OCI-LY7 (cell line): Measurements from ENCODE around the gene RABGGTB. TPM values are rescaled to one million over a fixed set of nuclear protein-coding genes. Genes with fewer than 3 reads are reported as not detected.
"Not testable (repeated sequence)": the region's sequence is repeated elsewhere in the genome, so short reads cannot be mapped to it uniquely, and the experiment has no call there.

Experiments used
- BruUV-seq: library from RNA; stranded (reverse); fragments of 400-500 nt; replicated peaks from 2 replicates; lab custom pipeline; 2021; lab: Mats Ljungman, UMichigan
- CTCF ChIA-PET: fragments of 300-600 bp; sonication (Branson Sonifier 250); formaldehyde crosslinking; loops from one replicate; lab custom pipeline; 2022; ENCODE audit warnings: antibody characterized with exemption; ENCODE audit not compliant: unreplicated experiment; lab: Charles Lee
- POLR2A ChIA-PET: fragments of 300-600 bp; sonication (Branson Sonifier 250); formaldehyde crosslinking; loops from one replicate; lab custom pipeline; 2022; ENCODE audit warnings: antibody characterized with exemption; lab: Charles Lee
- DNase-seq: peaks from one replicate; pipeline ENCODE4 v3.0.0-alpha.2; 2015; ENCODE audit warnings: low spot score
- H2AFZ ChIP-seq: fragments of 200-600 bp; sonication (generic), shearing (Covaris generic); 2 replicates; pipeline ENCODE4 v1.6.1; 2014; ENCODE audit warnings: mild to moderate bottlenecking, antibody characterized with exemption, low read length, moderate library complexity
- H3K27ac ChIP-seq: fragments of 200-600 bp; sonication (generic); 2 replicates; pipeline ENCODE4 v1.5.1; 2014; ENCODE audit warnings: mixed run types, low read depth, mild to moderate bottlenecking, moderate library complexity, low read length, inconsistent platforms; ENCODE audit not compliant: poor library complexity, severe bottlenecking
- H3K36me3 ChIP-seq: fragments of 200-600 bp; sonication (generic); 2 replicates; pipeline ENCODE4 v1.6.1; 2014; ENCODE audit warnings: mild to moderate bottlenecking, antibody characterized with exemption, low read length, moderate library complexity, mixed read lengths; ENCODE audit not compliant: insufficient read depth
- H3K4me1 ChIP-seq: fragments of 200-600 bp; sonication (generic); 2 replicates; pipeline ENCODE4 v1.5.1; 2014; ENCODE audit warnings: mild to moderate bottlenecking, low read length; ENCODE audit not compliant: insufficient read depth, poor library complexity, severe bottlenecking
- H3K4me2 ChIP-seq: fragments of 200-600 bp; sonication (generic); 2 replicates; pipeline ENCODE4 v1.6.1; 2014; ENCODE audit warnings: mild to moderate bottlenecking, low read length
- H3K4me3 ChIP-seq: fragments of 200-600 bp; sonication (generic); 2 replicates; pipeline ENCODE4 v1.5.1; 2014; ENCODE audit warnings: mild to moderate bottlenecking, low read depth, low read length; ENCODE audit not compliant: poor library complexity, severe bottlenecking
- H3K79me2 ChIP-seq: fragments of 200-600 bp; sonication (generic); 2 replicates; pipeline ENCODE4 v1.6.1; 2016; ENCODE audit warnings: low read depth, mild to moderate bottlenecking, low read length, moderate library complexity, mixed read lengths; ENCODE audit not compliant: insufficient read depth
- H3K9me2 ChIP-seq: fragments of 200-600 bp; sonication (generic); 2 replicates; pipeline ENCODE4 v1.6.1; 2016; ENCODE audit warnings: mild to moderate bottlenecking, low read length, mixed read lengths; ENCODE audit not compliant: insufficient read depth
- H3K9me3 ChIP-seq: fragments of 200-600 bp; sonication (generic); 2 replicates; pipeline ENCODE4 v1.6.1; 2014; ENCODE audit warnings: mild to moderate bottlenecking, mixed run types, low read length, mixed read lengths
- H4K20me1 ChIP-seq: fragments of 200-600 bp; sonication (generic); 2 replicates; pipeline ENCODE4 v1.6.1; 2014; ENCODE audit warnings: mild to moderate bottlenecking, antibody characterized with exemption, low read length, moderate library complexity, mixed read lengths; ENCODE audit not compliant: insufficient read depth
- EZH2phosphoT487 ChIP-seq: fragments of 200-600 bp; sonication (generic); IDR thresholded peaks from 2 replicates; pipeline ENCODE4 v1.6.1; 2018; ENCODE audit warnings: low read depth, borderline replicate concordance, mild to moderate bottlenecking, mixed run types, antibody characterized with exemption, low read length, moderate library complexity, mixed read lengths
- intact Hi-C: fragments of 100-400 bp; cut with micrococcal nuclease; formaldehyde crosslinking; loops from one replicate; pipeline ENCODE4 v1.10.0; 2022; ENCODE audit not compliant: unreplicated experiment
- total RNA-seq, 2 experiments: library from RNA; depleted of rRNA in 1 of 2; stranded (reverse); fragments of >200 nt in 1 of 2; shearing (Covaris generic) in 1 of 2; gene quantifications; 2 replicates each; pipeline ENCODE4 v1.2.3, GENCODE V29; 2014 to 2022
- TF ChIP-seq, protein P1 (sequence below): fragments of 200-600 bp; sonication (generic); conservative IDR thresholded peaks from 2 replicates; pipeline ENCODE4 v1.5.1; 2014; ENCODE audit warnings: mild to moderate bottlenecking, antibody characterized with exemption, low read length, moderate library complexity, mixed read lengths

The RABGGTB gene
- total RNA-seq, 2 experiments from 2014 or later: 132 to 165 TPM

DNA sequence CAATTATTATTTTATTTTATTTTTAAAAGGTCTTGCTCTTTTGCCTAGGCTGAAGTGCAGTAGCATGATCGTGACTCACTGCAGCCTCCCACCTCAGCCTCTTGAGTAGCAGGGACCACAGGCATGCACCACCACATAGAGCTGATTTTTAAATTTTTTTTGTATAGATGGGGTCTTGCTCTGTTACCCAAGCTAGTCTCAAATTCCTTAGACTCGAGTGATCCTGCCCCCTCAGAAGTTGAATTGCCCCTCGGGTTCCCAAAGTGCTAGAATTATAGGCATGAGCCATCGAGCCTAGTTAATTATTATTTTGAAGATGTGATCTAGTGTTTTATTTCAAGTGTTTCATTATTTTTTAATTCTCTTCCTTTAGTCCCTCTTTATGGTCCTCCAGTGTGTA lies 22.9 kb downstream of the RABGGTB start:
- ChIA-PET POLR2A (interaction anchor here (1.5 kb wide), 1 partner anchor 32 kb away, joined by 4 read pairs; no protein-coding TSS in a partner anchor), CTCF (no interaction called here)
- Histone ChIP-seq H3K4me2 (no peak overlapping the region), H3K36me3 (no peaks in the 10 kb centered on the region), H4K20me1 (no peaks in the 10 kb centered on the region), H3K9me2 (no peaks in the 10 kb centered on the region), H3K27ac (no peak overlapping the region), H2AFZ (no peak overlapping the region), H3K79me2 (no peaks in the 10 kb centered on the region), H3K9me3 (no peaks in the 10 kb centered on the region), H3K4me3 (no peak overlapping the region), H3K4me1 (no peaks in the 10 kb centered on the region)
- BruUV-seq: no TSS peak
- no peak for DNase-seq
- intact Hi-C loops: no loop called here
- TF ChIP-seq EZH2phosphoT487: no peak
- TF ChIP-seq, protein P1, sequence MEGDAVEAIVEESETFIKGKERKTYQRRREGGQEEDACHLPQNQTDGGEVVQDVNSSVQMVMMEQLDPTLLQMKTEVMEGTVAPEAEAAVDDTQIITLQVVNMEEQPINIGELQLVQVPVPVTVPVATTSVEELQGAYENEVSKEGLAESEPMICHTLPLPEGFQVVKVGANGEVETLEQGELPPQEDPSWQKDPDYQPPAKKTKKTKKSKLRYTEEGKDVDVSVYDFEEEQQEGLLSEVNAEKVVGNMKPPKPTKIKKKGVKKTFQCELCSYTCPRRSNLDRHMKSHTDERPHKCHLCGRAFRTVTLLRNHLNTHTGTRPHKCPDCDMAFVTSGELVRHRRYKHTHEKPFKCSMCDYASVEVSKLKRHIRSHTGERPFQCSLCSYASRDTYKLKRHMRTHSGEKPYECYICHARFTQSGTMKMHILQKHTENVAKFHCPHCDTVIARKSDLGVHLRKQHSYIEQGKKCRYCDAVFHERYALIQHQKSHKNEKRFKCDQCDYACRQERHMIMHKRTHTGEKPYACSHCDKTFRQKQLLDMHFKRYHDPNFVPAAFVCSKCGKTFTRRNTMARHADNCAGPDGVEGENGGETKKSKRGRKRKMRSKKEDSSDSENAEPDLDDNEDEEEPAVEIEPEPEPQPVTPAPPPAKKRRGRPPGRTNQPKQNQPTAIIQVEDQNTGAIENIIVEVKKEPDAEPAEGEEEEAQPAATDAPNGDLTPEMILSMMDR: no peak

DNA sequence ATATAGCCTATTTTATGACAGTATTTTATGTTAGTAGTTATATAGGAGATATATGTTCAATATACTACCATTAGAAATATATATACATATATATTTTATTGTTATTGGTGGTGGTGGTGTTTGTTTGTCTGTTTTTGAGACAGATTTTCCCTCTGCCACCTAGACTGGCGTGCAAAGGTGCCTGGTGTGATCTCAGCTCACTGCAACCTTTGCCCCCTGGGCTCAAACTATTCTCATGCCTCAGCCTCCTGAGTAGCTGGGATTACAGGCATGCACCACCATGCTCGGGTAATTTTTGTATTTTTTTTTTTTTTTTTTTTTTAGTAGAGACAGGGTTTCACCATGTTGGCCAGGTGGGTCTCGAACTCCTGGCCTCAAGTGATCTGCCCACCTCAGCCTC lies 24.1 kb downstream of the RABGGTB start:
- POLR2A ChIA-PET: interaction anchor here (0.7 kb wide), 2 partner anchors 38 to 649 kb away, joined by 3 to 5 read pairs; no protein-coding TSS in a partner anchor
- DNase-seq, H3K4me3 ChIP-seq, H3K27ac ChIP-seq, H3K79me2 ChIP-seq, H3K9me2 ChIP-seq, H4K20me1 ChIP-seq, H3K4me1 ChIP-seq, H2AFZ ChIP-seq, CTCF ChIA-PET, BruUV-seq, H3K9me3 ChIP-seq, H3K4me2 ChIP-seq, H3K36me3 ChIP-seq, intact Hi-C loops: not testable (repeated sequence)

DNA sequence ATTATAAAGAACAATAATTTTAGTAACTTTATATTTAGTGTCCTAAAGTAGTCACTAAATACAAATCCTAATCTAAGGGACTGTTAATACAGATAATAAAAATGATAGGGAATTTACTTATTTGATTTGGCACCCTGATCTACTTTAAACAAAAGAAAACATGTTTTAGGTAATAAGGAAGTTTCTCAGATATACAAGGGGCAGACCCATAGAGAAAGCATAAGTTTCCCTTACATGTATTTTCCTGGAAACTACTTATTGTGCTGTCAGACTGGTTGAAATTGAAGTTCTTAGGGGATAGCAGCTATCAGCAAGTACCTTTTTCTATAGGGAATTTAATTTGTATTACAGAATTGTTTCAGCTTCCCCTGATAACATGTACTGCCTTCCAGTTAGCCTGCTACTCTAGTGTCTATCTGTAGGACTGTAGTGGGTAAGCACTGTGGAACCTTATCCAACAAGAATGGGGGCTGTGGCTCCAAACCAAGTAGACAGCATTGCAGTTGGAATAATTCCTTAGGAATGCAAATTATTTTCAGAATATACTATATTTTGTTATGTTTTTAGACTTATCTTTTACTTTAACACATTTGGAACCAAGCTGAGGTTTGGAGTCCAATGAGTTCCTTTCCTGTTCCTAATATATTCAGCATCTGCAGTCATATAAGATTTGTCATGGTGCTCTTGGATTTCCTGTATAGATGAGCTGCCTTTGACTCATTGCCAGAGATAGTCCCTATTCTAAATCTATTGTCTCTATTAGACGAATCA lies 25.3 kb downstream of the RABGGTB start:
- no peaks in the 10 kb centered on the region for H4K20me1 ChIP-seq
- H3K79me2 ChIP-seq: no peaks in the 10 kb centered on the region
- H3K9me2 ChIP-seq: no peaks in the 10 kb centered on the region
- H2AFZ ChIP-seq: no peak overlapping the region
- no peaks in the 10 kb centered on the region for H3K36me3 ChIP-seq
- no peak overlapping the region for H3K4me2 ChIP-seq
- POLR2A ChIA-PET: no interaction called here
- no TSS peak for BruUV-seq
- no peak overlapping the region for H3K4me3 ChIP-seq
- TF ChIP-seq, protein P1: no peak
- TF ChIP-seq EZH2phosphoT487: no peak
- no peak overlapping the region for H3K27ac ChIP-seq
- H3K9me3 ChIP-seq: no peaks in the 10 kb centered on the region
- H3K4me1 ChIP-seq: no peaks in the 10 kb centered on the region
- no peak for DNase-seq
- intact Hi-C loops: no loop called here
- CTCF ChIA-PET: no interaction called here
